Stimulated activated naive CD8-positive, alpha-beta T cell treated with anti-CD3 and anti-CD28 coated beads, Interleukin-15, Interleukin-2, amounts not matched to agents 100 ng/mL and 50 ng/mL, for 24 hours (primary cell): Measurements from ENCODE around the gene RAB6B.

Source experiments
- H3K27ac Mint-ChIP-seq: one replicate; pipeline ENCODE4 v1.8.0; 2021; ENCODE audit warnings: mild to moderate bottlenecking, mixed read lengths
- H3K27me3 Mint-ChIP-seq: one replicate; pipeline ENCODE4 v1.8.0; 2021; ENCODE audit warnings: mixed read lengths
- H3K36me3 Mint-ChIP-seq: one replicate; pipeline ENCODE4 v1.8.0; 2021; ENCODE audit warnings: low read depth, mixed read lengths
- H3K4me1 Mint-ChIP-seq: one replicate; pipeline ENCODE4 v1.8.0; 2021; ENCODE audit warnings: low read depth, mixed read lengths
- H3K4me3 Mint-ChIP-seq: one replicate; pipeline ENCODE4 v1.8.0; 2021; ENCODE audit warnings: mild to moderate bottlenecking, mixed read lengths
- H3K9me3 Mint-ChIP-seq: one replicate; pipeline ENCODE4 v1.8.0; 2021; ENCODE audit warnings: mixed read lengths

Gene RAB6B

DNA sequence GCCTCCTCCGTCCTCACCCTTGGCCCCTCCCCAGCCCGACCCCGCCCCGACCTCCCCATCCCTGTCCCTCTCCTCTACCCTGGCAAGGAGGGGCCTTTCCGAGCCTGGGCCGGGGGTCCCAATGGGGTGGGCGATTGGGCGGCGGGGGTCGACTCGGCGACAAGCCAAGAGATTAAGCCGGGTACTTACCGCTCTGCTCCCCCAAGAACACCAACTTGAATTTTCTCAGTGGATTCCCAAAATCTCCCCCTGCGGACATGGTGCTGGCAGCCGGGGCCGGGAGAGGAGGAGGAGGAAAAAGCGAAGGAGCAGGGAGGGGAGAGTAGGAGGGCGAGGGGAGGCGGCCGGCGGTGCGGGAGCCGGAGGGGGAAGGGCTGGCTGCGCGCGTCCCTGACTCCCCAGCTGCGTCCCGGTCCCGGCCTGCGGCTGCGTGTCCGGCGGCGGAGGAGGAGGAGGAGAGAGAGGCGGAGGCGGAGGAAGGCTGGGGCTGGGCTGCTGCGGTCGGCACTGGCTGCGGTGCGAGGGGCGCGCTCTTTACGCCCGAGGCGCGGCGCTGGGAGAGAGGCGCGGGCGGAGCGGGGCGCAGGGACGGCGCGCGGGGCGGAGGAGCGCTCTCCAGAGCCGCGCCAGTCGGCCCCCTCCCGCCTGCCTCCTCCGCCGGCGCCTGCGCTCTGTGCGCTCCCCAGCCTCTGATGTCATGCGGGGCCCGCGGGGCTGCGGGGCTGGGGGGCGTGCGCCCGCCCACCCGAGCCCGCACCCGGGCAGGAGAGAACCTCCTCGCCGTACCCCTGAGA is at the start of gene RAB6B:
Gene RAB6B (minus strand): TSS at position 675 of the 794 bp plus-strand sequence. CDS start 416 bp downstream, at position 259.
- no peaks in the 10 kb centered on the region for H3K9me3 Mint-ChIP-seq
- H3K27ac Mint-ChIP-seq = no peak within 1 kb of the TSS
- peak within 1 kb of the TSS; percentile 57 for H3K4me3 Mint-ChIP-seq
- peaks cover 45% of the 10 kb centered on the region for H3K27me3 Mint-ChIP-seq
- no peaks in the 10 kb centered on the region for H3K36me3 Mint-ChIP-seq
- H3K4me1 Mint-ChIP-seq = no peaks in the 10 kb centered on the region

GRCh38 chr3:133944641-133945380 is 49.1 kb upstream of the RAB6B start:
- no peaks in the 10 kb centered on the region for H3K9me3 Mint-ChIP-seq
- peaks cover 5% of the 10 kb centered on the region for H3K4me1 Mint-ChIP-seq
- no peak overlapping the region for H3K27ac Mint-ChIP-seq

GRCh38 chr3:133944181-133944580 is 48.5 kb upstream of the RAB6B start:
- H3K36me3 Mint-ChIP-seq = no peaks in the 10 kb centered on the region
- H3K27me3 Mint-ChIP-seq = peaks cover 10% of the 10 kb centered on the region
- H3K9me3 Mint-ChIP-seq = no peaks in the 10 kb centered on the region
- no peak overlapping the region for H3K27ac Mint-ChIP-seq
- peaks cover 5% of the 10 kb centered on the region for H3K4me1 Mint-ChIP-seq
- H3K4me3 Mint-ChIP-seq = no peak overlapping the region

More at GRCh38 chr3:133944641-133945380, 49.1 kb upstream of the RAB6B start:
- Mint-ChIP-seq H3K4me3 (no peak overlapping the region), H3K36me3 (no peaks in the 10 kb centered on the region), H3K27me3 (peaks cover 10% of the 10 kb centered on the region)

DNA sequence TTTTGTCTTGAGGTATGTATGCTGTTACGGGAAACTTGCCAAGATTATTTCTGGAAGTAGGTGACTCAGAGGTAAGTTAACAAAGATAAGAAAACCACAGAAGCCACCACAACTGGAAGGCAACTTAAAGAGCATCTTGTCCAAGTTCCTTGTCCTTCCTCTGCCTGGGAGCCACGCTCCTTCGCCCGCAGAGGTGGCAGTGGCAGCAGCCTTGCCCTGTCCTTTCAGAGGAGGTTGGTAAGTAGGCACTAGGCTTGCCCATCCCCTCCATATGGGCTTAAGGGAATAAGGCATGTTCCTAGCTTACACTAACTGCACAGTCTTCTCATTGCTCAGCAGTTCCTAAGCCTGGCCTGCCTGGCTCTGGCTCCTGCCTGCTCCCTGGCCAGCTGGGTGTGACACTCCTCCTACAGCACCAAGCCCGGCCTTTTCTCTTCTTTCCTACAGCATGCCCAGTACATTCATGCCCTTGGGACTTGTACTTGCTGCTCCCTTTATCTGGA is 48.0 kb upstream of the RAB6B start:
- peaks cover 10% of the 10 kb centered on the region for H3K27me3 Mint-ChIP-seq
- H3K27ac Mint-ChIP-seq = no peak overlapping the region
- H3K36me3 Mint-ChIP-seq = no peaks in the 10 kb centered on the region
- H3K4me3 Mint-ChIP-seq = no peak overlapping the region
- H3K4me1 Mint-ChIP-seq = peaks cover 5% of the 10 kb centered on the region
- H3K9me3 Mint-ChIP-seq = no peaks in the 10 kb centered on the region

DNA sequence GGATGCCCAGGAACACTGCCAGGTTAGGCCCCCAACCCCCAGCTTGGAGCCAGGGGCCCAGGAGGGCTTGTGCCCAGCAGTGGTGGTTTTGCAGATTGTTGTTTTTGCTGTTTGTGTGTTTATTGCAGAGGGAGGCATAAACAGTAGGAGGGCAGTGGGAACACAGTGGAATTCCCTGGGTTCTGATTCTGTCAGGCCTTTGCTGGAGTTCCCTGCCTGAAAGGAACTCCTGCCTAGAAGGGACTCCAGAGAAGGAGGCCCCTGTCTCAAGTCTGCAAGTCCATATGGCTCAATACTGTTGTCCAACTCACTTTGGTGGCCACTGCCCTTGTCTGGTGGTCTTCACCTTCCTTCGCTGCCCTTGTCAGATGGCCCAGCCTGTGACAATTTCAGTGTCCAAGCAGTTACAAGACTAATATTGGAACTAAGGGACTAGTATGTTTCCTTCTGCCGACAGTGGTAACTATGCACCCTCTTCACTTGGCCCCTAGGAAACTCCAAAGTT is 47.4 kb upstream of the RAB6B start:
- Mint-ChIP-seq H3K4me3 (no peak overlapping the region), H3K27me3 (peaks cover 10% of the 10 kb centered on the region), H3K4me1 (peaks cover 5% of the 10 kb centered on the region)

GRCh38 chr3:133941415-133941821 is 45.7 kb upstream of the RAB6B start:
- Mint-ChIP-seq H3K27ac (no peak overlapping the region), H3K27me3 (peaks cover 10% of the 10 kb centered on the region), H3K9me3 (no peaks in the 10 kb centered on the region), H3K4me1 (peaks cover 5% of the 10 kb centered on the region), H3K36me3 (no peaks in the 10 kb centered on the region), H3K4me3 (no peak overlapping the region)

More for the DNA sequence above, 47.4 kb upstream of the RAB6B start:
- H3K27ac Mint-ChIP-seq = no peak overlapping the region
- H3K36me3 Mint-ChIP-seq = no peaks in the 10 kb centered on the region
- no peaks in the 10 kb centered on the region for H3K9me3 Mint-ChIP-seq

DNA sequence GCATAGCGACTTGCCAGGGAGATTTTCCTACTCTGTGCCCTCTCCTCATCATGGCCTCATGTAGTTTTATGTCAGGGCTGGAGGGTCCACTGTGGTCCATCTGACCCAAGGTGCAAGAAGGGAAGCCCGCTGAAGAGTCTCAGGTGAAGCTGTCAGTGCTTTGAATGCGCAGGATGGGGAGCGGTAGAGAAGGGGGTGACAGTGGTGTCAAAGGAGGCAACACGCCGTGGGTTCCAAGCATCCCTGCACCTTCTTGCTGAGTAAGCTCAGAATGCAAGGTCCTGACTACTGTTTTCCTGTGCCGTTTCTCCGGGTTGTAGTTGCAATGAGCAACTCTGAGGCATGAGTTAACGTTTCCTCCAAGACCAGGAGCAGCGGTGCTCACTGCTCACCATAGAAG is 44.9 kb upstream of the RAB6B start:
- Mint-ChIP-seq H3K27me3 (peaks cover 10% of the 10 kb centered on the region), H3K9me3 (no peaks in the 10 kb centered on the region), H3K27ac (no peak overlapping the region), H3K4me3 (no peak overlapping the region), H3K4me1 (peaks cover 5% of the 10 kb centered on the region), H3K36me3 (no peaks in the 10 kb centered on the region)

DNA sequence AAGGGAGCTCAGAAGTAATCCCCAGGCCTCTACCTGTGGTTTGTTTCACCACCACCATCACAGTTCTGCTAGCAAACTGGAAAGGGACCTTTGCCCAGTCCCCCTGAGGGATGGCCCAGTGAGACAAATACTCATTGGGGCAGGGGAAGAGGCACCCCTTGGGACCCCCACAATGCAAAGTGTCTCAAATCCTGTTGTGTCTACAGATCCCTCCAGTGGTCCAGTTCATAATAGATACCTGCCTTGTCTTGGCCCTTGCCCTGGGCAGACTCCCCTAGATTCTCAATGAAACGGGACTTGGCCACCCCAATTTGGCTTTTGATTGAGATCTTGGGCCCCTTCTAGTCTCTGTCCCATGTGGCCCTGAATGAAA is 43.8 kb upstream of the RAB6B start:
- H3K9me3 Mint-ChIP-seq = no peaks in the 10 kb centered on the region
- H3K4me1 Mint-ChIP-seq = peaks cover 5% of the 10 kb centered on the region
- H3K27me3 Mint-ChIP-seq = peaks cover 10% of the 10 kb centered on the region
- no peak overlapping the region for H3K27ac Mint-ChIP-seq
- no peak overlapping the region for H3K4me3 Mint-ChIP-seq
- no peaks in the 10 kb centered on the region for H3K36me3 Mint-ChIP-seq

DNA sequence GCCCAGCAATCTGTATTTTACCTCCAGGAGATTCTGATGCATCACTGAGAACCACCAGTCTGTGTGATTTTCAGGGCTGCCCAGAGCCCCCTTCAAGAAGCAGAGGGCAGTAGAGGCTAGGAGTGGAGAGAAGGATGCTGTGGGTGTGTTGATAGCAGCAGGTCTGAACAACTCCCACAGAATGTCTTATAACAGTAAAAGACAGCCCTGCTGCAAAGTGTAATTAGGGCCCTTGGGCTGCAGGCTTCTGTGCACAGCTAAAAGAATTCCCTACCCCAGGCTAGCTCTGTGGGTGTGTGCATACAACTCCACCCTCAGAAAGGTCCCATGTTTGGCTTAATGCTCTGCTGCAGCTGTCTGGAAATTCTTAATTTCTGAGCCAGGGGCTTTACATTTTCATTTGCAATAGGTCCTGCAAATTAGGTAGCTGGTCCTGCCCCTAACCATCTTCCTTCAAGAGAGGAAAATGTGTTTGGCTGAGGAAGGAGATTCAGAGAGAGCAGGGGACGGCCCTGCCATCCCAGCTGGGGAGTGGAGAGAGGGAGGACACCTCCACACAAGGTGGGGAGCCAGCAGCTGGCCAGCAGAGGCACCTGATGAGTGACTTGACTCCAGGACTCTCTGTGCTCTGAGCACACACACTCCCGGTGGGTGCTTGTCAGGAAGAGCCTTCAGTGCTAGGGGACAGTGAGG is 43.2 kb upstream of the RAB6B start:
- Mint-ChIP-seq H3K27ac (no peak overlapping the region), H3K4me3 (no peak overlapping the region), H3K27me3 (peaks cover 8% of the 10 kb centered on the region), H3K9me3 (no peaks in the 10 kb centered on the region), H3K4me1 (peaks cover 5% of the 10 kb centered on the region), H3K36me3 (no peaks in the 10 kb centered on the region)

DNA sequence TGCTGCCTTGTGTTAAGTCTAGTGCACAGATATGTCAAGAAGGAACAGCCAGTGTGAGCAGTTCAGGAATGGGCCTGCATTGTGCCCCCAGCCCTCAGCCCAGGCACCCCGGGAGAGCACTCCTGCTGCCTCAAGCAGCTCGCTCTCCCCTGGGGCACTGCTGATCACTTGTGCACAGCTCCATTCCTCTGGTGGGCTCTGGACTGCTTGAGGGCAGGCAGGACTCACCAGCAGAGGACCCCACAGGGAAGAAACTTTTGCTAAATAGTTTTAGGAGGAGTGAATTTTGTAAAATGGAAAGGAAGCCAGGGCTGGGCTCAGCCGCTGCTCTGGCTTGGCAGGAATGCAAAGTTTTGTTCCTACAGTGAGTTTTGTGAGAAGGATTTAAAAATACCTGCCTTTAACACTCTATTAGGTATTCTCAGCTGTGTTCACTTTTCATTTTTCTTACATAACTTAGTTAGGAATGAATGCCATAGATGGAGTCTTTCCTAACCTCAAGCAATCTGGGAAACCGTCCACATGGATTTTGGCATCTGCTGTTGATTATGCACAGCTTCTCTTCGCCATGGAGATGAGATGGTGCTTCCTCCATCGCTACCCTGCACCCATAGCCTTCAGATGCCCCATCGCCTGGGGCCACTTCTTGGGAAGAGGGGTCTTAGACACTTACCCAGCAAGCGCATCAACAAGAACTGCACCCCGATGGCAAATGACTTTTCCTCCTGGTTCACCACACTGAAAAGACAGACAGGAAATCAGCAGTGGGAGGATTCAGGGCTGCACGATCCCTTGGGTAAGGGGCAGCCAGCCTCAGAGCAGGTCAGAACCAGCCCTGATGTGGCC is 42.3 kb upstream of the RAB6B start:
- peaks cover 7% of the 10 kb centered on the region for H3K27me3 Mint-ChIP-seq
- H3K4me1 Mint-ChIP-seq = peaks cover 5% of the 10 kb centered on the region
- H3K27ac Mint-ChIP-seq = no peak overlapping the region
- H3K36me3 Mint-ChIP-seq = no peaks in the 10 kb centered on the region
- H3K9me3 Mint-ChIP-seq = no peaks in the 10 kb centered on the region
- no peak overlapping the region for H3K4me3 Mint-ChIP-seq

DNA sequence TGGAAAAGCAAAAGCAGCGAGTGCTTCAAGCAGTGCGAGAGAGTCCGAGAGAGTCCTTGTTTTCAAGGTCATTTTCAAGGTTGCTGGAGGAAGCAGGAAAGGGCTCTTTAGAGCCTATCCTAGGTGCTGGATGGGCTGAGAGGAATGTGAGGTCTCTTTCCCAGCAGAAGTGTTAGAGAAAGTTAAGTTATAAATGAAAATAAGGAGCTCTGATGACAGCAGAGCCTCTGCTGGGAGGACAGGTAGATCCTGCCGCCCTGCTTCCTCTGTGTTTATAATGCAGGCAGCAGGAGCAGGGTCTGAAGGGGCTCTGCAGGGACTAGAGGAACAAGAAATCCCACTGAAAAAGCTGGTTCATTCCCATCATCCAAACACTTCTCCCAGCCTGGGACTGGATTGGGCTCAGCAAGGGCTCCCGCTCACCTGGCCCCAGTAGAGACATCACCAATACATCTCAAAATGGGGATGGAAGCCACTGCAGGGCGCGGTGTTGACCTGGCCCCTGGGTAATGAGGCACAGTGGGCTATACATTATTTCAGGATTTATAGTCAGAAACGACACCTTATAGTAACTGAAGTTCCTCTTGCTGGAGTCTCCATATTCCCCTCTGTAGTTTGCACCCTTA is 41.5 kb upstream of the RAB6B start:
- peaks cover under 1% of the 10 kb centered on the region for H3K4me1 Mint-ChIP-seq
- H3K9me3 Mint-ChIP-seq = no peaks in the 10 kb centered on the region

GRCh38 chr3:133935843-133936769 is 40.4 kb upstream of the RAB6B start:
- Mint-ChIP-seq H3K4me1 (no peaks in the 10 kb centered on the region), H3K27ac (no peak overlapping the region), H3K9me3 (no peaks in the 10 kb centered on the region), H3K4me3 (no peak overlapping the region), H3K36me3 (no peaks in the 10 kb centered on the region), H3K27me3 (no peaks in the 10 kb centered on the region)

More for the DNA sequence above, 41.5 kb upstream of the RAB6B start:
- peaks cover 3% of the 10 kb centered on the region for H3K27me3 Mint-ChIP-seq
- H3K36me3 Mint-ChIP-seq = no peaks in the 10 kb centered on the region
- H3K4me3 Mint-ChIP-seq = no peak overlapping the region
- no peak overlapping the region for H3K27ac Mint-ChIP-seq
